GM21528 (cell line): Measurements from ENCODE around the gene TCF12.

Experiments used
- ATAC-seq: cut with Tn5 transposase; IDR thresholded peaks from one replicate; pipeline ENCODE4 v1.9.1; 2021; ENCODE audit warnings: mild to moderate bottlenecking, moderate library complexity; ENCODE audit not compliant: unreplicated experiment, low FRiP score

TCF12 gene

GRCh38 chr15:57038040-57038439 is 119.6 kb downstream of the TCF12 start:
- ATAC-seq, result no peak

GRCh38 chr15:57038496-57038895 is 120.1 kb downstream of the TCF12 start:
- ATAC-seq, result no peak

GRCh38 chr15:57041416-57041815 is 123.0 kb downstream of the TCF12 start:
- no peak for ATAC-seq

GRCh38 chr15:57044072-57044702 is 125.7 kb downstream of the TCF12 start:
- no peak for ATAC-seq

- no peak for ATAC-seq
Observed at GRCh38 chr15:57044970-57045369, 126.5 kb downstream of the TCF12 start.

- ATAC-seq, result peak; percentile 91
Observed at GRCh38 chr15:57045741-57046382, 127.4 kb downstream of the TCF12 start.

GRCh38 chr15:57048930-57049549 is 130.6 kb downstream of the TCF12 start:
- ATAC-seq, result no peak

GRCh38 chr15:57053470-57053869 is 135.0 kb downstream of the TCF12 start:
- ATAC-seq, result no peak

GRCh38 chr15:57054204-57054750 is 135.8 kb downstream of the TCF12 start:
- ATAC-seq, result no peak

GRCh38 chr15:57056357-57056756 is 137.9 kb downstream of the TCF12 start:
- ATAC-seq, result no peak

- no peak for ATAC-seq
Observed at GRCh38 chr15:57057134-57057930, 138.9 kb downstream of the TCF12 start.

- ATAC-seq, result no peak
Observed at GRCh38 chr15:57059026-57059660, 140.7 kb downstream of the TCF12 start.

- ATAC-seq, result no peak
Observed at GRCh38 chr15:57060799-57061198, 142.4 kb downstream of the TCF12 start.

- ATAC-seq, result no peak
Observed at GRCh38 chr15:57061281-57061680, 142.8 kb downstream of the TCF12 start.

GRCh38 chr15:57061696-57062095 is 143.3 kb downstream of the TCF12 start:
- ATAC-seq, result no peak

- ATAC-seq, result no peak
Observed at GRCh38 chr15:57064033-57064432, 145.6 kb downstream of the TCF12 start.

GRCh38 chr15:57069423-57069822 is 151.0 kb downstream of the TCF12 start:
- no peak for ATAC-seq

- no peak for ATAC-seq
Observed at GRCh38 chr15:57070674-57071073, 152.2 kb downstream of the TCF12 start.

GRCh38 chr15:57079446-57079845 is 161.0 kb downstream of the TCF12 start:
- no peak for ATAC-seq

- ATAC-seq, result no peak
Observed at GRCh38 chr15:57079931-57080620, 161.6 kb downstream of the TCF12 start.
